ENCODE measurements around the gene DUSP3.

DUSP3 gene

DNA sequence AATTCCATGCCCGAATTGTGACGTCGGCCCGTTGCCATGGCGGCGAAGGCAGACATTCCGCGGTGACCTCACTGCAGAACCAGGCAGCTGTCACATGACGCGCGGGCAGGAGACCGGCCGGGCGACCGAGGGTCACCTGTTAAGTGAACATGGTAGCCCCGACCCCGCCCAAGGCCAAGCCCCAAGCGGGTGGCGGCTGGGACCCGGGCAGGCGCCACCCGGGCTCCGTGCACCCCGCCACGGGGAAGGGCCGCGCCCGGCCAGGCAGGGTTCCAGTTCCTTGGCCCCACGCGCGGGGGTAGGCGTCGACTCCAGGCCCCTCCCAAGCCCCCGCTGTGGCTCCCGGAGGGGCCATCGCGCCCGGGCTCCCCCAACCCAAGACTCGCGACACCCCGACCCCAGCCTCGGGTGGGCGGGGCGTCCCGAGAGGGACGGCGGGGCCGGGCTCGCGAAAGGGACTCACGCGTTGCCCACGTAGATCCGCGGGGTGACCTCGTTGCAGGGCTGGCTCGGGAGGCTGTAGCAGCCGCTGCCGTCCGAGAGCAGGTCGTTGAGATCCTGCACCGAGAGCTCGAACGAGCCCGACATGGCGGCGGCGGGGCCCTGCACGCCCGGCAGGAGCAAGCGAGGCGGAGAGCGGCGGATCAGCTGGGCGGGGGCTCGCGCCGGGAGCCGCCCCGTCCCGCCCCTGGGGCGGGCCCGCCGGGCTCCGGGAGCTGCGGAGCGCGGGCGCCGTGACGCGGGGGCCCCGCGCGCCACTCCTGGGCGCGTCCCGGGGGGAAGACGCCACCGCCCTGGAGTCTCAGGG is at the start of gene DUSP3:
DUSP3 (minus strand) TSS at position 641 of the 808 bp plus-strand sequence; CDS start at position 588, 53 bp downstream.
- peak; percentile 78 for DNase-seq

DNA sequence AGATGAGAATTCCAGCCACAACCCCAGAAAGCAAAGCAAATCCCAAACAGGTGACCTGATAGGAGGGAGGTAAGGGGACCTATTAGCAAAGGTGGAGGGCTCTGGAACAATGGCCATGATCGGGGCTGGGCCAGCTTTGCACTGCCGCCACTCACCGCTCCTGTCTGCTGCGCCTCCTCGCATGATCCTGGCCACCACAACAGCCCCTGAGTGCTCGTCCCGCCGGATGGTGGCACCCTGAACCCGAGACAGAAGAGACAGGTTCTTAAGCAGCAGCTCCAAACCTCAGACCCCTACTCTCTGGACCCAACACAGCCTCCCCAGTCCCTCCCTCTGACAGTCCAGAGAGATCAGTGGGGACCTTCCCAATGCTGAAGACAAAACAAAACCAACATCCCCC is 48.8 kb upstream of the DUSP3 start:
- DNase-seq, result no peak

DNA sequence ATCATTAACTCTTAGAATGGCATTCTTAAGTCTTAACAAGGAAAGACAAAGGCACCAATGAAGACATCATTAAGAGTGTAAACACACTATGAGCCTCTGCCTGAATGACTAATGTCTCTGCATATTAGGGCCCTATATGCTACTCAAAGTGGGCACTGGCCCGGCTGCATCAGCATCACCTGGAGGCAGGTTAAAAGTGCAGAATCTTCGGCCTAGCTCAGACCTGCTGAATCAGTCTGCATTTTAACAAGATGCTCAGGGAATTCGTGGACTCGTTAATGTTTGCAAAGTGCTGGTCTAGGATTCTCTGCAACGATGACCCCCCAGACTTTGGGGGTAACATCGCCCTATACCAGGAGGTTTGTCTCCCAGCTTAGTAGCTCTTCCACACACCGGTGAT is 47.4 kb upstream of the DUSP3 start:
- no peak for DNase-seq

DNA sequence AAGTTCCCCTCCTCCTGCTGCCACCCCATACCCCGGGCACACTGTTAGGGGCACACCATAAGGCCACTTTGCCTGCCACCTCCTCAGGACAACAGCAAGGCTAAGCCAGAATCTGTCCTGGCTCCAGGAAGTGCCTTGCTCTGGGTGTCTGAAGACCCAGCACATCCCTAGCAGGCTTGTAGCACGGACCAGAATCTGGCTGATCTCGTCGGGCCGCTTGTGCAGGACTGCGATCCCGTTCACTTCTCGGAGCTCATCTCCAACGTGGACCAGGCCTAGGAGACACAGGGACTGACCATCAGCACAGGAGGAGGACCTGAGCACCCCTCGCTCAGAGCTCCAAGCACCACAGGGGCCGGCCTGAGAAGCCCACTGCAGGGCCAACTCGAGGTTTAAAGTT is 46.8 kb upstream of the DUSP3 start:
- DNase-seq, result no peak

DNA sequence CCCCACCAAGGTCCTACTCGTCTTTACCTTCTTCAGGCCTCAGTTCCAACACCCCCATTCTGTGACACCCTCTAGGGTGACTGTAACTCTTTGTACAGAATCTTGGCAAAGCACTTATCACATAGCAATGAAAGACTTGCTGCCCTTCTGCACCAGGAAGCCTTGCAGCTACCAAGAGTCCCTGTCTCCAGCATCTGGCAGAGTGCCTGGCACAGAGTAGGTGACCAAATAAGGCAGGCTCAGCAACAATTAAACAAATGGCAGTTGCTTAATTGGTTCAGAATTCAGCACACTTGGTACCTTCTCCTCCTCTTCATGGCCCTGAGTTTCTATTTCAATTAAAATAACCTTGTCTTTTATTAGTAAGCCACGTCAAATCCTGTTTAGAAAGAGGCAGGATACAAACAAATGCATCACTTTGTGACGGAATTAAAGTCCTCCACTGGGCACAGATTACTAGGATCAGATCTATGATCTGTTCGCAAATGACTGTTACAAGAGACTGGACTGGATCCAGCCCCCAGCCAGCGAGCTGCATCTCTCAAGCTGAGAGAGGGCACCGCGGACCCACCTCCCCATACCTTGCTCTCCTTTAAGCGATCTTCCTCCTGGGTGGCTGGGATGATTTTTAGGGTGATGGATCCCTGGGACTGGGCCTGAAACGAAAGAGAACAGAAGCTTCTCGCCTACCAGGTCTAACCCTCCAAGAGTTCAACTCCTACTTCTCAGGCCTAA is 44.7 kb upstream of the DUSP3 start:
- no peak for DNase-seq

DNA sequence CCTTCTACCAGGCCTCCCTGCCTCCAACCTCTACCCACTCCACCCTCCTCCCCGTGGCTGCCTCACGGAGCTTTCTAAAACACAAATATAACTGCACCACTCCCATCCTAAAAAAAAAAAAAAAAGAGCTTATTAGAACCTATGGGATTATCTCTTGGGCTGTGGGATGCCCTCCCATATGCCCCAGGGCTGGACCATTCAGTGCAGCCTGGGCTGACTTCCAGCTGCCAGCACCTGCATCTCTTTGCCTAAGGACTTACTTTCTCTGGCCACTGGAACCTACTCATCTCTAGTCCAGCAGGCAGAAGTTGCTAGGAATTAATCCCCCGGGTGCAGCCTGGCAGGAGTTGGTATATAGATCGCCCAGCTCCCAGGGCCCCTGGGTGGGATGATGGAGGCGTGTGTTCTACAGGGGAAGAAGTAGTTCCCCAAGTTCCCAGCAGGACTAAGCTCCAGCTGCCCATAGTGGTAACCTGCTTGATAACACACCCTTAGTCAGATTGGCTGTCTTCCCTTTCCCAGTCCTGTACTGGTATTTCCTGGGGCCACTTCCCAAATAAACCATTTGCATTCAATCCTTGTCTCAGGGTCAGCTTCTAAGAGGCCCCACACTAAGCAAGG is 43.9 kb upstream of the DUSP3 start:
- no peak for DNase-seq

DNA sequence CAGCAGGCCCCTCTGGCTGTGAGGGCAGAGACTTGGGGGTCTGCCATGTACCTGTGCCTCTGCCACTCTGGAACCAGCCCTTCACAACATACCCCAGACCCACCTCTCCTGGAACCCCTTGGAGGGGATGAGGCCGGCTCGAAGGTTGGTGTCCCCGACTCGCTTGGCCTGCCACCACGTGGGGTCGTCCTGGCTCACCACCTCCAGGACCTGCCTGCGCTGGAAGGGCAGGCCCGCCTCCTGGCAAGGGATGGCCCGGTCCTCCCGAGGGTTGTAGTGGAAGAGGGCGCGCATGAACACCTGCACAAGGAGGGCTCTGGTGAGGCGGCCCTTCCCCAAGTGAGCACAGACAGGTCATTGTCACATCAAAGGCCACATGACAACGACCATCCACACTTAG is 42.0 kb upstream of the DUSP3 start:
- DNase-seq, result no peak

DNA sequence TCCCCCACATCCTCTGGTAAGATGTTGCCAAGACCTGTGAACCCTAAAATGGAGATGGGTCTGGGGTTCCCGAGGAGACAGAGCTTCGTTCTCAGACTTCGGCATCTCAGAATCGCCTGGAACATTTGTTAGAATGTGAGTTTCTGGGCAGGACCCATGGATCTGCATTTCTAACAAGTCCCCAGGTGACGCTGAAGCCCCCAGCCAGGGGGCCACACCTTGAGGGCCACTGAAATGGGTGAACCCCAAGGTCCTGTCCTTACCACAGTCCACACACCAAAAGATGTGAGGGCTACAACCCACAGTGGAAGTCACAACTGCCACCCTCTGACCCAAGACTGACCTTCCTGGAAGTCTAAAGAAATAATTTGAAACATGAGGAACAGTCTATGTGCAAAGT is 40.2 kb upstream of the DUSP3 start:
- no peak for DNase-seq

DNA sequence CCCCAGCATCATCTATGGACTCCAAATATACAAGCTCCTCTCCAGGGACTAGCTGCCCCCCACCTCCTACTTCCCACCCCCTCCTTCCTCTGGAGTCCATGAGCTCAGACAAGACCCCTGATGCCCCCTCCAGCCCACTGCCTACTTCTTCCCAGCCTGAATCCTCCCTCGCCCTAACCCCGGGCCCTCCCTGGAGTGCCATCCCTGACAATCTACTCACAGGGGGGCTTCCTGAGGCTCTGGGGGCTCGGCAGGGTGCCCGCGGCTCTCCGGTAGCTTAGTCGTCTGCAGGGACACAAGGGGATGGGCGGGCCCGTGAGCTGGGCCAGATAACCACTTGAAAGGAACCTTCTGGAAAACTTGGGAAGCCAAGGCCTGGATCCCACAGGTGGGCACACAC is 39.0 kb upstream of the DUSP3 start:
- DNase-seq, result no peak

DNA sequence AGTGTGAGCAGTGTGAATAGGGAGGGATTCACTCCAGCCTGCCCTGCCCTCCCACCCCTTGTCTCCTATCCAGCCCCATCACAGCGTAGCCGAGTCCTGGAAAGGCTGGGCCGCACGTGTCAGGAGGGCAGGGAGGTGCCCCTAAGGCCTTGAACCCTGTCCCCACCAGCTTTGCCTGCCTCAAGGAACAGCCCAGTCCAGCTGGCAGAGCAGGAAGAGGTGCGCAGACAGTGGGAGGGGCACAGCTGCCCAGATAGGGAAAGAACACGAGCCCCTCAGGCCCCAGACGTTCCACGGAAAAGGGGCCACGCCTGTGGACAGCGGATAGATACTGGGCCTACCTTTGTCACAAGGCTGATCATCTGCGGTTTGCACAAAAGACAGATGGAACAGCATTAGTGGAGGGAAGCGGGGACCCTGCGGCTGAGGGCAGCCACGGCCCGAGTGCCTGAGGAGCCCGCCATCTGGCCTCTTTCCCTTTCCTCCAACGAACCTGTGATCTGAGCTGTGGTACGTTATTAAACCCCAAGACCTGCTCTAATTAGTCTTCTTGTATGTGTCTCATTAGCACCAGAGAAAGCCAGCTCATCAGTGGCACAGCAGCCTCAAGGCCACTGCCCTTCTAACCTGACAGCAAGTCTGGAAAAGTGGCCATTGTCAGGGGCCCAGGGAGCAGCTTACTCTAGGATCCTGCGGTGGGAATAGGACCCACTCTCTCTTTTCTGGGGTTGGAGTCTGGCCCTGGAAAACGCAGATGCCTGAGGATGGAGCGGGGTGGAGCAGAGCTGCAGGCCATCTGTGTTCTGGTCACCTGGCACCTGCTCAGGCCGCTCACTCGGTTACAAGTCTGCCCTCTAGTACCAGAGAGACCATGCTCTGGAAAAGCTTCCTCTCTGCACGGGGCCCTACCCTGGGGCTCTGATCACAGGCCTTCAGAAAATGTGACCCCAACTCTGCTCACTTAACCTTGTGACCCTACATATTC is 37.9 kb upstream of the DUSP3 start:
- DNase-seq, result no peak

DNA sequence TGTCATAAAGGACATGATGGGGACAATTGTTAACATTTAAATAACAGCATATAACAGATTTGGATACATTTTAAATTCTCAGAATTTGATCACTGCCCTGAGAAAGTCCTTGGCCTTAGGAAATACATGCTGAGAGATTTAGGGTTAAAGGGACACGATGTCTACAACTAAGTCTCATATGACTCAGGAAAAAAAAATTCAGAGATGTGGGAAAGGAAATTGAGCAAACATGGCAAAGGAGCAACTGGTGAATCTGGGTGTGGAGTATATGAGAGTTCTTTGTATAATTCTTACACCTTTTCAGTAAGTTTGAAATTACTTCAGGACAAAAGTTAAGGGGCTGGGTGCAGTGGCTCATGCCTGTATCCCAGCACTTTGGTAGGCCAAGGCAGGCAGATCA is 35.9 kb upstream of the DUSP3 start:
- DNase-seq, result no peak

DNA sequence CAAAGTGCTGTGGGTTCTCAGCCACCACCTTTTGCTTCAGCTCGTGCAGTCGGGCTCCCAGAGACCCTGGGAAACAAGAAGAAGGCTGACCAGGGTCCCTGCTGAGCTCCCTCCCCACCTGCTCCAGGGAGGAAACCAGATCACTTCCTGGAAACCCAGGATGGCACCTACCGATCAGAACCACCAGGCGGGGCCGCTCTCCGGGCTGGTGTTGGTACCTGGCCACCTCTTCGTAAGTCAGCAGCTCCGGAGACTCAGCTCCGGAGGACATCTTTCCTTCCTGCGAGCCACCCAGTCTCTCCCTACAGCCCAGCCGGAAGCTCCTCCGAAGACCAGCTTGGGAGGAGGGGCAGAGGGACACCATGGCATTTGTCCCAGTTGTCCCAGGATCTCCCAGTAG is 35.2 kb upstream of the DUSP3 start:
- DNase-seq, result no peak

DNA sequence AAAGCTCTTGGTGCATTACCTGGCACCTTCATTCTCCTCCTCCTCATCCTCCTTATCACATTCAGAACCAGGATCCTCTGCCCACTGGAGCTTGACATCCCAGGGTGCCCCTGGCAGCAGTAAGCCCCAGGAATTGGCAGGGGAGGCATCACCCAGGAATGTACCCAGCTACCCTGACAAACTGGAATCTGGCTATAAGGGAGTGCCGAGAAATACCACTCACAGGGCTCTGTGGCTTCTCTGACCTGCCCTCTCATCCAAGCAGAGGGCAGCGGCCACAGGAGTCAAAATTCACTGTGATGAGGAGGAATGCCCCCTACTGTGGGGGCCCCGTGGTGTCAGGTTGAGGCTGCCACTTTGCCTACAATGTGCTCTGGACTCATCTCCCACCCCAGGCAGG is 34.6 kb upstream of the DUSP3 start:
- no peak for DNase-seq

DNA sequence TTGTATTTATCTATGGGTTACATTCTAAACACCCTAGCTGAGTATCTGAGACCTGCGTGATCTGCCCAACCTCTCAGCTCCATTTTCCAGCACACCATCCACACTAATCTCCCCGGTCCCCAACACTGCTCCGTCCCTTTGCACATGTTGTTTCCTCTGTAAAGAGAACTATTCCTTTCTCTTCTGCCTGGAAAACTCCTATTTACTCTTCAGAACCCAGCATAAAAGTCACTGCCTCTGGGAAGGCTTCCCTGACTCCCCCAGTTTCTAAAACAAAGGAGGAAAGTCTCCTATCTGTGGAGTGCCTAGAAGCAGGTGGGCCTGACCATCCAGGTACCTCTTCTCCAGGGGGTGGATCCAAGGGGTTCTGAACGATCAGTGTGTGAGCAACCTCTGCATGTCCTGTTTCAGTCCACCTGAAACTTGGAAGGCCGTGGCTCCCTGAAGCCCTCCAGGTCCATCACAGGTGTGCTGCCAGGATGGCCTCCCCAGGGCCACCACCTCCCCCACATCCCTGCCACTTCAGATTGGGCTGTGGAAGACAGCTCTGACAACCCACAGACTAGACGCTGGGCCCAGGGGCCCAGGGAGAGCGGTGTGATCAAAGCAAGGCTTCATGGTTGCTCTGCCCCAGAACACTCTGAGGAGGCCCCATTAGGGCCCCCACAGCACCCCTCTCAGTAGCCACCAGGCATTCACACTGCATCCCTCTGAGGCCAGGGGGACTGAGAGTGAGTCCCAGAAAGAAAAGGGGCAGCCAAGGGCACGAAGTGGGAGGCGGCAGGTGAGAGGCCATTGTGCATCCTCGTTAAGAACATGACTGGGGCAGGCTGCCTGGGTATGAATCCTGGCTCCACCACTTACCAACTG is 33.9 kb upstream of the DUSP3 start:
- no peak for DNase-seq

DNA sequence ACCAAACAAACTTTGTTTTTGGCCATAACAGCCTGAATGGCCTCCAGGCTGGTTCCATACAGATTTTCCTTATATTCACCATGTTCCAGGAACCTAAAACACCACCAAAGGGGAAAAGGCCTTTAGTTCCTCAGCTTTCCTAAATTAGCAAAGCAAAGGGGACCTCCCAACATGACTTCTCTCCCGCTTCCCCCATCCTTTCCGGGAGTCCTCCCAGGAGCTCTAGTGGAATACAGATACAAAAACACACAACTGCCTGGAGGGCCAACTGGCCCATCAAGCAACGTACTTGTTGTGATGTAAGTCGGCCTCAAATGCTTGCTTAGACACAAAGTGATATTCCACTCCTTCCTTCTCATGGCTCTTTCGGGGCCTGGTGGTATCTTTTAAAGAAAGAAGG is 32.0 kb upstream of the DUSP3 start:
- DNase-seq, result no peak

DNA sequence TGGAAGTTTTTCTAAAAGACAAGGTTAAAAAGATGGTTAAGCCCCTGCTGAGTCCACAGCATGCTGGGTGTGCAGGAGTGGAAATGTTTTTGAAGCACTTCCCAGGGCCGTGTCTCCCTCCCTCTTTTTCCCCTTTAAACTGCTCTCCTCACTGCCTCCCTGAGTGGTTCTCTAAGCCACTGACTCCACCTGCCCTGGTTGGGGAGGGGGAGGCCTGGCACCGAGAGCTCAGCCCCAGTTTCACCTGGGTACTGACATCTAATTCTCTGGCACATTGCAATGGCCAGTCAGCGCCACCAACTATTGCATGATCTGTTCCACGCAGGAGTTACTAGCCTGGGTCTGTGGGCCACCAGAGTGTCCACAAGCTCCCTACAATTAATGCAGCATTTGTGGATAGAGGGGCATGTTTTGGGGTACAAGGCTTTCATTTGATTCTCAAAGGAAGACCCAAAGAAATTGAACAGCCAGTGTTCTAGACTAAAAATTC is 31.5 kb upstream of the DUSP3 start:
- DNase-seq, result no peak

DNA sequence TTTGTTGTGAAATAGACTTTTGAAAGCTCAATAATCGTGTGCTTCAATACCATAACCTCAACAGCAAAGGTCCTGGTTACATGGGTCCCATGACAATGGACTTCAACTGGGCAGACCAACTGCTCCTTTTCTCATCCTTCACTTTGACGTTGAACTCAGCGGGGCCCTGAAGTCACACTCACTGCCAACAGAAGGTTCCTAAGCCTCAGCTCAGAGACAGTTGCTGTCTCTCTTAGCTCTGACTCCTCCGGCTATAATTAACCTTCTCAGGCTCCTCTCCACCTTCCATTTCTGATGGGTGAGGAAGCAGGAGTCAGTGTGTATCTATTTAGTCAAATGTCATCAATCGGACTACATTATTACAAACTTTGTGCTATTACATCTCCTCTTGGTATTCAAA is 30.3 kb upstream of the DUSP3 start:
- no peak for DNase-seq

DNA sequence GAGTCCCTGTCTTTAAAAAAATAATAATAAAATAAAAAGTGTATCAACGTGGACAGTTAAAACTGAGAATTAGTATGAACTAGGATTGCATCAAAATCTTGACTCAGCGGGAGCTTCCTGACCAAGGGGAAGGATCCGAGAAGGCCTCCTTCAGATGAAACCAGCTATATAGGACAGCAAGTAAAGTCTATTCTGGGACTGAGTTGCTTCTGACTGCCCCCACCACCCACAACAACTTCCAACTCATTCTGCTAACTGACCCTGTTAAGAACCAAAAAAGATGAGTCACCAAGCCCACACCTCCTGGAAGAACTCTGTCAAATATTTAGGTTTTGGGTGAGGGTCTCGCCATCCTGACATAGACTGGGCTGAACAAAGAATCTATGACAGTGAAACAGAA is 29.3 kb upstream of the DUSP3 start:
- no peak for DNase-seq

DNA sequence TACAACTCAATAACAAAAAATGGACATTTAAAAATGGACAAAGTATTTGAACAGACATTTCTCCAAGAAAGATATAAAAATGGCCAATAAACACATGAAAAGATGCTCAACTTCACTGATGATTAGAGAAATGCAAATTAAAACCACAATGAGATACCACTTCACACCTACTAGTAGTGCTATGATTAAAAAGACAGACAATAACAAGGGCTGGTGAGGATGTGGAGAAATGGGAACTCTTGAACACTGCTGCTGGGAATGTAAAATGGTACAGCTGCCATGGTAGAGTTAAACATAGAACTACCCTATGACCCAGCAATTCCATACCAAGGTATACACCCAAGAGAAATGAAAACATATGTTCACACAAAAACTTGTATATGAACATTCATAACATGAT is 26.3 kb upstream of the DUSP3 start:
- DNase-seq, result no peak

DNA sequence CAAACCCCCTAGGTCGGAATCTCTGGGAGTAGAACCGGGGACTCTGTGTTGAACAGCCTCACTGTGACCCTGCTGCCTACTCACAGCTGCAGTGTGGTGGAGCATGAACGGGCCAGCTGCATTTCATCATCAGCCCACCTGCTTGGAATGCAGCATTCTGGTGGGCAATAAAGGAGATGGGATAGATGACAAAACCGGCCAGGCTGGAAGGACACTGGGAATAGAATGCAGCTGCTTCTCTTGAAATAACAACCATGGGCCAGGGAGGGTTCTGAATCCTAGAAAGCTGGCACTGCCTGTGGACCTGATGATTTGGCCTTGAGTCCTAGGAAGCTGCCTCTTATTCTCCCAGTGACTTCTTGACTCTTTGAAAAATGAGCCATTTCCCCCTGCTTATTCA is 25.0 kb upstream of the DUSP3 start:
- DNase-seq, result no peak

DNA sequence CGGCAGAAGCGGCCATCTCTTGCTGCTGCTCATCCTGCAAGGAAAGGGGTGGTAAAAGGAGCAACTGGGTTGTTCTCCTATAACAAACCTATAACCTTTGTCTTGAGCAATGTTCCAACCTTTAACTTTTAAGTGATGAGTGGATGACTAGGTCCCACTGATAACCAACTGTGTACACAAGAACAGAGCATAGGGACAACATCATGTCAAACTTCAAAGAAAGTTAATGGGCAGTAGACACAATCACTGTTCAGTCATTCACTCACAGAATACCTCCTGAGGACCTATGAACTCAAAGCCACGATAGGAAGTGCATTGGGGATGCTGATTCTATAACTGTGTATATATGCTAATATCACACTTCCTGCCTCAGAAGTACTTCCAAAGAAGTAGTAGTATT is 23.1 kb upstream of the DUSP3 start:
- DNase-seq, result no peak

DNA sequence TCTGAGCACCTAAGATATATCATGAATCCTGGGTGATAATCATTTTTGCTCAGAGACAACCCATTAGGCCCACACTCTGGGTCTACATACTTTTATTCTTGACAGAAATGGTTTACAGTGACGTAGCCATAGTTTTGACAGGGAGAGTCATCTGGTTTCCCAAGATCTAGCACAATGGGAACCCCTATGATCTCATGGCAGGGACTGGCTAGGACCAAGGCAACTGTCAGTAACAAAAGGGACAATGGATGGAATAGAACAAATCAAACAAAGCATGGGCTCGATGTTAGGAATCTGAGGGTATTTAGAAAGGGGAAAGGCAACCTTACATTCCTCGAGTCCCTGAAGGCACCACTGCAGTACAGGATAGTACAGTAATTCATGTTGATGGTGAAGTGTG is 22.0 kb upstream of the DUSP3 start:
- DNase-seq, result no peak

All from activated CD4-positive, alpha-beta T cell treated with anti-CD3 and anti-CD28 coated beads, Interleukin-2, Interleukin-6, amounts not matched to agents 100 ng/mL and 50 ng/mL, durations not matched to agents 16 hours and 8 hours (primary cell).